ENCODE data around the gene MORN4.

- TF ChIP-seq CTCF (IDR thresholded peaks at IDR 0.05; ENCODE audit: low read length) (no peak), EZH2 (IDR thresholded peaks at IDR 0.05; ENCODE audit: borderline replicate concordance, low read length) (no peak)
Observed at GRCh38 chr10:97631098-97631497, 2.2 kb downstream of the MORN4 start.
